WTC11 (cell line): ENCODE data around the gene SDHAF3. TPM values are rescaled to one million over a fixed set of nuclear protein-coding genes. Genes with fewer than 3 reads are reported as not detected.
A peak's percentile ranks its signal among the peaks of the same experiment; 100 is the strongest.

ENCODE experiments used
- ATAC-seq: fragments of 200-7000 bp; cut with Tn5 transposase; 2 replicates; pipeline ENCODE4 v1.10.0; 2021; ENCODE audit warnings: mild to moderate bottlenecking, moderate library complexity
- CTCF ChIA-PET: fragments of 300-600 bp; sonication (Branson Sonifier 250); formaldehyde crosslinking; loops from one replicate; lab custom pipeline; 2021; ENCODE audit warnings: antibody characterized with exemption; lab: Charles Lee
- POLR2A ChIA-PET: fragments of 350-600 bp; sonication (Branson Sonifier 250); formaldehyde crosslinking; loops from one replicate; lab custom pipeline; 2021; ENCODE audit warnings: antibody characterized with exemption; lab: Charles Lee
- DNase-seq: peaks from one replicate; pipeline ENCODE4 v3.0.0; 2021; ENCODE audit warnings: low spot score
- H3K27ac Mint-ChIP-seq: 2 replicates; pipeline ENCODE4 v1.8.0; 2021; ENCODE audit warnings: mixed read lengths
- H3K27me3 Mint-ChIP-seq: 2 replicates; pipeline ENCODE4 v1.8.0; 2021; ENCODE audit warnings: low read depth, mild to moderate bottlenecking, moderate library complexity, mixed read lengths
- H3K36me3 Mint-ChIP-seq: 2 replicates; pipeline ENCODE4 v1.8.0; 2021; ENCODE audit warnings: mixed read lengths
- H3K4me1 Mint-ChIP-seq: 2 replicates; pipeline ENCODE4 v1.8.0; 2022; ENCODE audit warnings: mixed read lengths
- H3K4me3 Mint-ChIP-seq: 2 replicates; pipeline ENCODE4 v1.8.0; 2021; ENCODE audit warnings: mild to moderate bottlenecking, moderate library complexity, mixed read lengths
- H3K9me3 Mint-ChIP-seq: 2 replicates; pipeline ENCODE4 v1.8.0; 2021; ENCODE audit warnings: mixed read lengths
- ATF1 ChIP-seq: sonication (generic); formaldehyde crosslinking; IDR thresholded peaks from 2 replicates; pipeline ENCODE4 v1.8.1; 2023; ENCODE audit warnings: mild to moderate bottlenecking, moderate library complexity, missing genetic modification reagents
- E2F4 ChIP-seq: sonication (generic); formaldehyde crosslinking; IDR thresholded peaks from 2 replicates; pipeline ENCODE4 v1.8.1; 2022; ENCODE audit warnings: low read depth, mild to moderate bottlenecking, moderate library complexity, missing genetic modification reagents, borderline replicate concordance
- ELF4 ChIP-seq: sonication (generic); formaldehyde crosslinking; IDR thresholded peaks from 2 replicates; pipeline ENCODE4 v1.8.1; 2022; ENCODE audit warnings: low read depth, mild to moderate bottlenecking, moderate library complexity, missing genetic modification reagents
- EMX1 ChIP-seq: fragments of 250-450 bp; sonication (Bioruptor Pico); IDR thresholded peaks from 2 replicates; pipeline ENCODE4 v1.8.0; 2021; ENCODE audit warnings: mild to moderate bottlenecking
- FOXK1 ChIP-seq: sonication (generic); formaldehyde crosslinking; IDR thresholded peaks from 2 replicates; pipeline ENCODE4 v1.8.0; 2022; ENCODE audit warnings: mild to moderate bottlenecking, moderate library complexity, missing genetic modification reagents
- HMGXB4 ChIP-seq: sonication (generic); formaldehyde crosslinking; IDR thresholded peaks from 2 replicates; pipeline ENCODE4 v1.8.1; 2023; ENCODE audit warnings: mild to moderate bottlenecking, moderate library complexity, missing genetic modification reagents
- JUN ChIP-seq: sonication (generic); formaldehyde crosslinking; IDR thresholded peaks from 2 replicates; pipeline ENCODE4 v1.8.0; 2023; ENCODE audit warnings: mild to moderate bottlenecking, missing genetic modification reagents
- MXD4 ChIP-seq: fragments of 250-450 bp; sonication (Bioruptor Pico); IDR thresholded peaks from 2 replicates; pipeline ENCODE4 v1.8.0; 2021; ENCODE audit warnings: mild to moderate bottlenecking, moderate library complexity, borderline replicate concordance
- RORB ChIP-seq: fragments of 250-450 bp; sonication (Bioruptor Pico); IDR thresholded peaks from 2 replicates; pipeline ENCODE4 v1.9.0; 2021; ENCODE audit warnings: mild to moderate bottlenecking
- SP1 ChIP-seq: sonication (generic); formaldehyde crosslinking; conservative IDR thresholded peaks from 2 replicates; pipeline ENCODE4 v1.8.1; 2022; ENCODE audit warnings: missing genetic modification reagents
- TP53 ChIP-seq: sonication (generic); formaldehyde crosslinking; IDR thresholded peaks from 2 replicates; pipeline ENCODE4 v1.8.1; 2023; ENCODE audit warnings: mild to moderate bottlenecking, missing genetic modification reagents
- ZNF281 ChIP-seq: sonication (generic); formaldehyde crosslinking; IDR thresholded peaks from 2 replicates; pipeline ENCODE4 v1.8.0; 2023; ENCODE audit warnings: mild to moderate bottlenecking, missing genetic modification reagents
- ZNF416 ChIP-seq: fragments of 250-450 bp; sonication (Bioruptor Pico); IDR thresholded peaks from 2 replicates; pipeline ENCODE4 v1.9.0; 2021; ENCODE audit warnings: mild to moderate bottlenecking, inconsistent platforms
- ZSCAN18 ChIP-seq: fragments of 250-450 bp; sonication (Bioruptor Pico); IDR thresholded peaks from 2 replicates; pipeline ENCODE4 v2.1.2; 2022; ENCODE audit warnings: mild to moderate bottlenecking, moderate library complexity
- total RNA-seq: library from RNA; stranded (reverse); gene quantifications from 3 replicates; pipeline ENCODE4 v1.2.3, GENCODE V29; 2021
- TF ChIP-seq, protein P1 (sequence below): sonication (generic); formaldehyde crosslinking; IDR thresholded peaks from 2 replicates; pipeline ENCODE4 v1.8.1; 2022; ENCODE audit warnings: mild to moderate bottlenecking, missing genetic modification reagents, moderate library complexity, borderline replicate concordance
- TF ChIP-seq, protein P2 (sequence below): sonication (generic); formaldehyde crosslinking; IDR thresholded peaks from 2 replicates; pipeline ENCODE4 v1.8.0; 2023; ENCODE audit warnings: missing genetic modification reagents, mild to moderate bottlenecking, borderline replicate concordance

The SDHAF3 gene
- total RNA-seq, 1 experiment from 2014 or later, result 32.0 TPM

GRCh38 chr7:97128736-97129135, 11.2 kb downstream of the SDHAF3 start (continued):
- TF ChIP-seq FOXK1 (CRISPR knock-in tag), result no peak

GRCh38 chr7:97130417-97131139, 13.1 kb downstream of the SDHAF3 start:
- Mint-ChIP-seq H3K36me3 (peaks cover 8% of the 10 kb centered on the region), H3K4me1 (peaks cover 35% of the 10 kb centered on the region), H3K9me3 (peaks cover 6% of the 10 kb centered on the region), H3K27ac (peak overlapping the region; percentile 70), H3K27me3 (no peaks in the 10 kb centered on the region), H3K4me3 (no peak overlapping the region)
- no peak for TF ChIP-seq TP53 (CRISPR knock-in tag)
- no peak for TF ChIP-seq SP1 (CRISPR knock-in tag)
- no peak for TF ChIP-seq E2F4 (CRISPR knock-in tag)
- TF ChIP-seq HMGXB4 (CRISPR knock-in tag), result no peak
- TF ChIP-seq, protein P1, sequence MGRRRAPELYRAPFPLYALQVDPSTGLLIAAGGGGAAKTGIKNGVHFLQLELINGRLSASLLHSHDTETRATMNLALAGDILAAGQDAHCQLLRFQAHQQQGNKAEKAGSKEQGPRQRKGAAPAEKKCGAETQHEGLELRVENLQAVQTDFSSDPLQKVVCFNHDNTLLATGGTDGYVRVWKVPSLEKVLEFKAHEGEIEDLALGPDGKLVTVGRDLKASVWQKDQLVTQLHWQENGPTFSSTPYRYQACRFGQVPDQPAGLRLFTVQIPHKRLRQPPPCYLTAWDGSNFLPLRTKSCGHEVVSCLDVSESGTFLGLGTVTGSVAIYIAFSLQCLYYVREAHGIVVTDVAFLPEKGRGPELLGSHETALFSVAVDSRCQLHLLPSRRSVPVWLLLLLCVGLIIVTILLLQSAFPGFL (CRISPR knock-in tag), result no peak
- TF ChIP-seq ATF1, result no peak
- TF ChIP-seq ZNF281 (CRISPR knock-in tag), result no peak
- no peak for TF ChIP-seq RORB
- TF ChIP-seq MXD4, result no peak
- CTCF ChIA-PET, result interaction anchor here (1.8 kb wide), 1 partner anchor 13 kb away, joined by 6 read pairs; the partner anchor contains the start of gene SDHAF3
- POLR2A ChIA-PET, result interaction anchor here (0.6 to 1.1 kb wide), 2 partner anchors 13 to 48 kb away, joined by 4 to 6 read pairs; partner anchors contain the start of gene SDHAF3
- DNase-seq (no peak), ATAC-seq (peak; percentile 49)

- Mint-ChIP-seq H3K4me1 (peaks cover 24% of the 10 kb centered on the region), H3K36me3 (peaks cover 25% of the 10 kb centered on the region), H3K27ac (peak overlapping the region; percentile 64), H3K4me3 (no peak overlapping the region), H3K9me3 (peaks cover 16% of the 10 kb centered on the region), H3K27me3 (no peaks in the 10 kb centered on the region)
- no peak for ATAC-seq
- no peak for DNase-seq
- POLR2A ChIA-PET, result no interaction called here
- CTCF ChIA-PET, result interaction anchor here (1.5 kb wide), 1 partner anchor 42 kb away, joined by 3 read pairs; no protein-coding TSS in a partner anchor
- no peak for TF ChIP-seq ZSCAN18 (CRISPR knock-in tag)
- no peak for TF ChIP-seq ZNF416 (CRISPR knock-in tag)
- TF ChIP-seq ELF4 (CRISPR knock-in tag), result no peak
- TF ChIP-seq, protein P2, sequence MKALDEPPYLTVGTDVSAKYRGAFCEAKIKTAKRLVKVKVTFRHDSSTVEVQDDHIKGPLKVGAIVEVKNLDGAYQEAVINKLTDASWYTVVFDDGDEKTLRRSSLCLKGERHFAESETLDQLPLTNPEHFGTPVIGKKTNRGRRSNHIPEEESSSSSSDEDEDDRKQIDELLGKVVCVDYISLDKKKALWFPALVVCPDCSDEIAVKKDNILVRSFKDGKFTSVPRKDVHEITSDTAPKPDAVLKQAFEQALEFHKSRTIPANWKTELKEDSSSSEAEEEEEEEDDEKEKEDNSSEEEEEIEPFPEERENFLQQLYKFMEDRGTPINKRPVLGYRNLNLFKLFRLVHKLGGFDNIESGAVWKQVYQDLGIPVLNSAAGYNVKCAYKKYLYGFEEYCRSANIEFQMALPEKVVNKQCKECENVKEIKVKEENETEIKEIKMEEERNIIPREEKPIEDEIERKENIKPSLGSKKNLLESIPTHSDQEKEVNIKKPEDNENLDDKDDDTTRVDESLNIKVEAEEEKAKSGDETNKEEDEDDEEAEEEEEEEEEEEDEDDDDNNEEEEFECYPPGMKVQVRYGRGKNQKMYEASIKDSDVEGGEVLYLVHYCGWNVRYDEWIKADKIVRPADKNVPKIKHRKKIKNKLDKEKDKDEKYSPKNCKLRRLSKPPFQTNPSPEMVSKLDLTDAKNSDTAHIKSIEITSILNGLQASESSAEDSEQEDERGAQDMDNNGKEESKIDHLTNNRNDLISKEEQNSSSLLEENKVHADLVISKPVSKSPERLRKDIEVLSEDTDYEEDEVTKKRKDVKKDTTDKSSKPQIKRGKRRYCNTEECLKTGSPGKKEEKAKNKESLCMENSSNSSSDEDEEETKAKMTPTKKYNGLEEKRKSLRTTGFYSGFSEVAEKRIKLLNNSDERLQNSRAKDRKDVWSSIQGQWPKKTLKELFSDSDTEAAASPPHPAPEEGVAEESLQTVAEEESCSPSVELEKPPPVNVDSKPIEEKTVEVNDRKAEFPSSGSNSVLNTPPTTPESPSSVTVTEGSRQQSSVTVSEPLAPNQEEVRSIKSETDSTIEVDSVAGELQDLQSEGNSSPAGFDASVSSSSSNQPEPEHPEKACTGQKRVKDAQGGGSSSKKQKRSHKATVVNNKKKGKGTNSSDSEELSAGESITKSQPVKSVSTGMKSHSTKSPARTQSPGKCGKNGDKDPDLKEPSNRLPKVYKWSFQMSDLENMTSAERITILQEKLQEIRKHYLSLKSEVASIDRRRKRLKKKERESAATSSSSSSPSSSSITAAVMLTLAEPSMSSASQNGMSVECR (CRISPR knock-in tag), result no peak
- no peak for TF ChIP-seq JUN (CRISPR knock-in tag)
- TF ChIP-seq EMX1 (CRISPR knock-in tag), result no peak
Measured at GRCh38 chr7:97133159-97133558, 15.7 kb downstream of the SDHAF3 start.
